Body of pancreas (tissue), 4 donors: Measurements from ENCODE around the gene AGR3.

Experiments used
- CTCF ChIP-seq, 7 experiments: fragments of 450-650 bp in 4 of 7; fragments of 200-600 bp in 3 of 7; sonication (generic) in 3 of 7; IDR thresholded peaks; one replicate each; pipeline ENCODE4 v1.5.1; 2016 to 2019; ENCODE audit warnings: antibody characterized with exemption in 7 of 7
- POLR2A ChIP-seq, 3 donors: fragments of 450-650 bp; IDR thresholded peaks; one replicate each; pipeline ENCODE4 v1.6.1; 2016; ENCODE audit warnings: antibody characterized with exemption in 3 of 3, mild to moderate bottlenecking in 2 of 3

- no peak for TF ChIP-seq CTCF (IDR thresholded peaks at IDR 0.05)
- no peak for TF ChIP-seq POLR2A (IDR thresholded peaks at IDR 0.05)
Observed at GRCh38 chr7:16810112-16810511, 71.7 kb downstream of the AGR3 start.
